Heart left ventricle (tissue), 16 donors: Measurements from ENCODE around the gene MYO7A. TPM values are rescaled to one million over a fixed set of nuclear protein-coding genes. Genes with fewer than 3 reads are reported as not detected.

Experiments
- ATAC-seq, 4 donors: fragments of 200-7000 bp; cut with Tn5 transposase; one replicate each; pipeline ENCODE4 v1.9.1; 2020 to 2022; ENCODE audit warnings: moderate library complexity in 4 of 4, mild to moderate bottlenecking in 3 of 4, moderate number of reproducible peaks in 1 of 4
- DNase-seq, 5 donors: peaks; one replicate each; pipeline ENCODE4 v3.0.0-alpha.2; 2020
- H3K27ac ChIP-seq, 12 donors: fragments of 200-600 bp; sonication (generic) in 4 of 12; one replicate each; pipeline versions ENCODE4 v1.5.0 to v1.8.0; 2016 to 2022; ENCODE audit warnings: mild to moderate bottlenecking in 2 of 12
- H3K27me3 ChIP-seq, 9 donors: fragments of 200-600 bp; sonication (generic) in 2 of 9; one replicate each; pipeline versions ENCODE4 v1.5.1 to v1.8.0; 2016 to 2022; ENCODE audit warnings: mild to moderate bottlenecking in 3 of 9
- H3K36me3 ChIP-seq, 9 donors: fragments of 200-600 bp; sonication (generic) in 2 of 9; one replicate each; pipeline versions ENCODE4 v1.5.0 to v1.8.0; 2018 to 2022; ENCODE audit warnings: mild to moderate bottlenecking in 2 of 9
- H3K4me1 ChIP-seq, 12 donors: fragments of 200-600 bp; sonication (generic) in 4 of 12; one replicate each; pipeline versions ENCODE4 v1.5.0 to v1.8.0; 2016 to 2022; ENCODE audit warnings: mild to moderate bottlenecking in 3 of 12
- H3K4me3 ChIP-seq, 12 donors: fragments of 200-600 bp; sonication (generic) in 4 of 12; one replicate each; pipeline versions ENCODE4 v1.5.0 to v1.8.0; 2017 to 2022; ENCODE audit warnings: mild to moderate bottlenecking in 9 of 12, moderate library complexity in 4 of 12
- H3K9me3 ChIP-seq, 12 donors: fragments of 200-600 bp; sonication (generic) in 4 of 12; one replicate each; pipeline versions ENCODE4 v1.5.0 to v1.8.0; 2016 to 2022; ENCODE audit warnings: mild to moderate bottlenecking in 1 of 12
- POLR2A ChIP-seq, 2 donors: fragments of 450-650 bp; IDR thresholded peaks; one replicate each; pipeline ENCODE4 v1.6.1; 2017; ENCODE audit warnings: antibody characterized with exemption in 2 of 2, mild to moderate bottlenecking in 2 of 2, moderate library complexity in 2 of 2
- WGBS, 4 donors: extraction: QIAGEN DNeasy Blood & Tissue Kit in 2 of 4; methylation state at CpG; one replicate each; pipeline versions ENCODE4 v1.1.5 to v1.1.7; 2013 to 2018; 5-methylcytosine and 5-hydroxymethylcytosine counted together
- intact Hi-C, 10 donors: fragments of 100-400 bp; cut with DNase I; formaldehyde crosslinking; loops; one replicate each; pipeline versions ENCODE4 v1.11.1 to v1.14.2; 2022
- polyA plus RNA-seq, 2 donors: library from polyadenylated mRNA; stranded (reverse); fragments of 200-250 nt; gene quantifications; one replicate each; pipeline ENCODE4 v1.2.3, GENCODE V29; 2013
- total RNA-seq, 9 donors: library from RNA; depleted of rRNA in 2 of 9; stranded (reverse); fragments of >200 nt in 2 of 9; fragmentation: NEBNext Ultra II Directional in 3 of 9; extraction: Animal tissue kit (Norgen Biotek cat#: 25700) in 3 of 9; gene quantifications; one replicate each; pipeline versions ENCODE4 v1.1.0 to v1.2.4, GENCODE V29; 2016 to 2023
- TF ChIP-seq, protein P1 (sequence below), 12 donors: fragments of 200-600 bp; sonication (generic) in 4 of 12; IDR thresholded peaks; one replicate each; pipeline versions ENCODE4 v1.5.0 to v1.8.0; 2018 to 2022; ENCODE audit warnings: antibody characterized with exemption in 12 of 12, mild to moderate bottlenecking in 5 of 12
- donor health status: ischemic (EF 13 %, LVEDD 7.1; RV severe dilation, severe dysfunction).
- donor health status: healthy with polysubstance abuse.
- donor health status: DM: no; HTN: yes; CAD: no.
- donor health status: DM: no; HTN: no; CAD: no.
- donor health status: ischemic (EF 25% LVEDD 6.9; RV normal size, moderate dysfunction).
- donor health status: ischemic (EF 25% LVEDD 5.7; RV mildly dilated, moderate dysfunction).
- donor health status: healthy.
- donor health status: DM: yes; HTN: yes; CAD: no.
- donor health status: ischemic (EF 35%, LVEDD 5.7; RV mildly dilated, moderate dysfunction).
- donor health status: nonischemic (EF 11% LVEDD 7.7; RV severe dilation, severe dysfunction).
- donor health status: DM: yes; HTN: yes; CAD: no.
- donor health status: PGD.
- donor health status: ischemic (EF 29% LVEDD 5.4; RV normal size, mild dysfunction).
- donor health status: nonischemic (EF 23%, LVEDD 6.1; RV moderate dilation, normal function).

MYO7A gene
- total and polyA plus RNA-seq, 11 donors: 1.0 to 17.1 (median 2.7) TPM

DNA sequence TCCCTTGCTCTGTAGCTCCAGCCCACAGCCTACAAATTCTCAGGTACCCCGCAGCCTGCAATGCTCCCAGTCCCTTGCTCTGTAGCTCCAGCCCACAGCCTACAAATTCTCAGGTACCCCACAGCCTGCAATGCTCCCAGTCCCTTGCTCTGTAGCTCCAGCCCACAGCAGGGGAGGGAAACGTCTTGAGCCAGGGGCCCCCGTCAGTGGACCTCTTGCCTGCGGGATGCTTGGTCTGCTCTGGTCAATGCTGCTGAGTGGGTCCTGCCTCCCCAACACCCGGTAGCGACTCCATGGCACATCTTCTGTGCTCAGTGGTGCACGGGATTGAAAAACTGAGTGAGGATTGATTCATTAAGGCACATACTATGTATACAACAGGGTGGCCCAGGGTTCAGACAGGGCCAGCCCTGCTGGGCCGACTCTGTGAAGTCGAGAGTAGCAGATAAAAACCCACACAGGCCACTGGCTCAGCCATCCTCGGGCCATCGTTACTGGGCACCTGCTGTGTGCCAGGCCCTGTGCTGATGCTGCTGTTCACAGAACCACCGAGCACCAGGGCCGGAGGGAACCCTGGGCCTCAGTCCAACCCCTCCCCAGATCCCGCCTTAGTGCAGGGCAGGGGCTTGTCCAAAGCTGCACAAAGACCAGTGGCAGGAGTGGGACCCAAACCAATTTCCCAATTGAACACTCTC, 69.7 kb downstream of the MYO7A start:
- TF ChIP-seq, protein P1, sequence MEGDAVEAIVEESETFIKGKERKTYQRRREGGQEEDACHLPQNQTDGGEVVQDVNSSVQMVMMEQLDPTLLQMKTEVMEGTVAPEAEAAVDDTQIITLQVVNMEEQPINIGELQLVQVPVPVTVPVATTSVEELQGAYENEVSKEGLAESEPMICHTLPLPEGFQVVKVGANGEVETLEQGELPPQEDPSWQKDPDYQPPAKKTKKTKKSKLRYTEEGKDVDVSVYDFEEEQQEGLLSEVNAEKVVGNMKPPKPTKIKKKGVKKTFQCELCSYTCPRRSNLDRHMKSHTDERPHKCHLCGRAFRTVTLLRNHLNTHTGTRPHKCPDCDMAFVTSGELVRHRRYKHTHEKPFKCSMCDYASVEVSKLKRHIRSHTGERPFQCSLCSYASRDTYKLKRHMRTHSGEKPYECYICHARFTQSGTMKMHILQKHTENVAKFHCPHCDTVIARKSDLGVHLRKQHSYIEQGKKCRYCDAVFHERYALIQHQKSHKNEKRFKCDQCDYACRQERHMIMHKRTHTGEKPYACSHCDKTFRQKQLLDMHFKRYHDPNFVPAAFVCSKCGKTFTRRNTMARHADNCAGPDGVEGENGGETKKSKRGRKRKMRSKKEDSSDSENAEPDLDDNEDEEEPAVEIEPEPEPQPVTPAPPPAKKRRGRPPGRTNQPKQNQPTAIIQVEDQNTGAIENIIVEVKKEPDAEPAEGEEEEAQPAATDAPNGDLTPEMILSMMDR (IDR thresholded peaks at IDR 0.05): no peak
- TF ChIP-seq POLR2A (IDR thresholded peaks at IDR 0.05): no peak
- 90 to 92% (median 91%) methylated on average over 11 to 14 of the region's 14 CpGs for WGBS, 4 donors
- Histone ChIP-seq H3K9me3 (no peaks in the 10 kb centered on the region), H3K4me1 (peaks cover 0 to 9% (median 3%) of the 10 kb centered on the region in 12 donors), H3K27me3 (no peaks in the 10 kb centered on the region), H3K27ac (no peak overlapping the region), H3K4me3 (no peak overlapping the region), H3K36me3 (peaks cover 0 to 4% (median 0%) of the 10 kb centered on the region in 9 donors)
- ATAC-seq (no peak), DNase-seq (peak in 2 of 5 donors; percentile 16 to 55)
- intact Hi-C loops: loop anchor here in 6 of 10 donors (5.0 to 10.0 kb wide), 5 partner anchors 153 to 417 kb away; no protein-coding TSS in a partner anchor

DNA sequence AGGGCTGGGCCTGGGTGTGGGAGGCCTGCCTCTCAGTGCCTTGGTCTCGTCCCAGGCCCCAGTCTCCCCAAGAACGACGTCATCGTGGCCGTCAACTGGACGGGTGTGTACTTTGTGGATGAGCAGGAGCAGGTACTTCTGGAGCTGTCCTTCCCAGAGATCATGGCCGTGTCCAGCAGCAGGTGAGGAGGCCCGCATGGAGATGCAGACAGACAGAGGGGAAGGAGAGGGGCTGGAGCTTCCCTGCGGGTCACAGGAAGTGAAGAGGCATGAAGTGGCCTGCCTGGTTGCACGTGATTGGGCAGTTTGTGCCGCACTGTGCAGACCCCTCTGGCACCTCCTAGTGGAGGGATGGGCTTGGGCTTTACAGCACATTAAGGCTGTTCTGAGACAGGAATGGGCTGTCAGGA, 70.4 kb downstream of the MYO7A start:
- intact Hi-C loops: loop anchor here in 6 of 10 donors (5.0 to 10.0 kb wide), 5 partner anchors 154 to 416 kb away; no protein-coding TSS in a partner anchor
- H3K4me1 ChIP-seq: peaks cover 0 to 9% (median 3%) of the 10 kb centered on the region in 12 donors
- no peaks in the 10 kb centered on the region for H3K9me3 ChIP-seq
- H3K4me3 ChIP-seq: no peak overlapping the region
- DNase-seq (peak in 2 of 5 donors; percentile 18 to 34), ATAC-seq (no peak)
- no peak for TF ChIP-seq POLR2A (IDR thresholded peaks at IDR 0.05)
- TF ChIP-seq, protein P1 (IDR thresholded peaks at IDR 0.05): peak in 2 of 12 donors; percentile 12 to 24
- no peak overlapping the region for H3K27ac ChIP-seq
- no peaks in the 10 kb centered on the region for H3K27me3 ChIP-seq
- peaks cover 0 to 4% (median 0%) of the 10 kb centered on the region in 9 donors for H3K36me3 ChIP-seq
- 59 to 80% (median 76%) methylated on average over 4 to 11 of the region's 11 CpGs for WGBS, 4 donors

DNA sequence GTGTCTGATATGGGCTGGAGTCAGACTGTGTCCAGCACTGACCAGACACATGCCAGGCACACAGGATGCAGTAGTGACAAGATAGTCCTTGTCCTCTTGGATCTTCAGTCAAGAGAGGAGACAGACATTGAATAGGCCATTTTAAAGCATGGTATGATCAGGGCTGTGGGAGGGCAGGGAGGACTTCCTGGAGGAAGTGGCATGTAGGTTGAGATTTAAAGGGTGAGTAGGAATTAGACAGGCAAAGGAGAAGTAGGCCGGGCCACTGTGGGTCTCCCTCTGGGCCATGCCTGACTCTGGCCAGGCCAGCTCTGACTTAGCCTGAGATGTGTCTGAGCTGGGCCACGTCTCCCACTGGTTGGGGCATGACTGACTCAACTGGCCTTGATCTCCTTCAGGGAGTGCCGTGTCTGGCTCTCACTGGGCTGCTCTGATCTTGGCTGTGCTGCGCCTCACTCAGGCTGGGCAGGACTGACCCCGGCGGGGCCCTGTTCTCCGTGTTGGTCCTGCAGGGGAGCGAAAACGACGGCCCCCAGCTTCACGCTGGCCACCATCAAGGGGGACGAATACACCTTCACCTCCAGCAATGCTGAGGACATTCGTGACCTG, 71.2 kb downstream of the MYO7A start:
- no peak overlapping the region for H3K27ac ChIP-seq
- intact Hi-C loops: loop anchor here in 6 of 10 donors (5.0 to 10.0 kb wide), 5 partner anchors 154 to 416 kb away; no protein-coding TSS in a partner anchor
- H3K9me3 ChIP-seq: no peaks in the 10 kb centered on the region
- TF ChIP-seq, protein P1 (IDR thresholded peaks at IDR 0.05): no peak
- no peak for TF ChIP-seq POLR2A (IDR thresholded peaks at IDR 0.05)
- 89 to 97% (median 93%) methylated on average over 8 to 13 of the region's 13 CpGs for WGBS, 4 donors
- DNase-seq: peak in 1 of 5 donors; percentile 46
- peaks cover 0 to 9% (median 3%) of the 10 kb centered on the region in 12 donors for H3K4me1 ChIP-seq
- no peak for ATAC-seq
- H3K27me3 ChIP-seq: no peaks in the 10 kb centered on the region
- peaks cover 0 to 4% (median 0%) of the 10 kb centered on the region in 9 donors for H3K36me3 ChIP-seq
- H3K4me3 ChIP-seq: no peak overlapping the region
